ENCODE results near the gene ALB.

DNA sequence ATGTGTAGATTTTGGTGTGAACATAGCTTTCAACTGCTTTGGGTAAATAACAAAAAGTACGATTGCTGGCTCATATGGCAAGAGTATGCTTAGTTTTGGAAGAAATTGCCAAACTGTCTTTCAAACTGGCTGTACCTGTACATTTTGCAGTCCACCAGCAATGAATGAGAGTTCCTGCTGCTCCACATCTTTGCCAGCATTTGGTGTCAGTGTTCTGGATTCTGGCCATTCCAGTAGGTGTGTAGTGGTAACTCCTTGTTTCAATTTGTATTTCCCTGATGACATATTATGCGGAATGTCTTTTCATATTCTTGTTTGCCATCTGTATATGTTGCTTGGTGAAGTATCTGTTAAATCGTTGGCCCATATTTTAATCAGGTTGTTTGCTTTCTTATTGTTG is 20.6 kb upstream of the ALB start:
- TF ChIP-seq, protein P1, sequence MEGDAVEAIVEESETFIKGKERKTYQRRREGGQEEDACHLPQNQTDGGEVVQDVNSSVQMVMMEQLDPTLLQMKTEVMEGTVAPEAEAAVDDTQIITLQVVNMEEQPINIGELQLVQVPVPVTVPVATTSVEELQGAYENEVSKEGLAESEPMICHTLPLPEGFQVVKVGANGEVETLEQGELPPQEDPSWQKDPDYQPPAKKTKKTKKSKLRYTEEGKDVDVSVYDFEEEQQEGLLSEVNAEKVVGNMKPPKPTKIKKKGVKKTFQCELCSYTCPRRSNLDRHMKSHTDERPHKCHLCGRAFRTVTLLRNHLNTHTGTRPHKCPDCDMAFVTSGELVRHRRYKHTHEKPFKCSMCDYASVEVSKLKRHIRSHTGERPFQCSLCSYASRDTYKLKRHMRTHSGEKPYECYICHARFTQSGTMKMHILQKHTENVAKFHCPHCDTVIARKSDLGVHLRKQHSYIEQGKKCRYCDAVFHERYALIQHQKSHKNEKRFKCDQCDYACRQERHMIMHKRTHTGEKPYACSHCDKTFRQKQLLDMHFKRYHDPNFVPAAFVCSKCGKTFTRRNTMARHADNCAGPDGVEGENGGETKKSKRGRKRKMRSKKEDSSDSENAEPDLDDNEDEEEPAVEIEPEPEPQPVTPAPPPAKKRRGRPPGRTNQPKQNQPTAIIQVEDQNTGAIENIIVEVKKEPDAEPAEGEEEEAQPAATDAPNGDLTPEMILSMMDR (IDR thresholded peaks at IDR 0.05): no peak
- TF ChIP-seq POLR2A (IDR thresholded peaks at IDR 0.05): no peak

All from body of pancreas (tissue), 4 donors.